GM10266 (cell line): Measurements from ENCODE around the gene PMP22.
"Not testable (repeated sequence)": the region's sequence is repeated elsewhere in the genome, so short reads cannot be mapped to it uniquely, and the experiment has no call there.

Source experiments
- DNase-seq: peaks from one replicate; pipeline ENCODE4 v3.0.0; 2012; ENCODE audit errors: extremely low spot score
- CTCF ChIP-seq: IDR thresholded peaks from 2 replicates; pipeline ENCODE4 v1.5.1; 2012; ENCODE audit warnings: mild to moderate bottlenecking, low read depth; ENCODE audit not compliant: control insufficient read depth, insufficient read depth; ENCODE audit errors: missing control alignments

PMP22 gene

DNA sequence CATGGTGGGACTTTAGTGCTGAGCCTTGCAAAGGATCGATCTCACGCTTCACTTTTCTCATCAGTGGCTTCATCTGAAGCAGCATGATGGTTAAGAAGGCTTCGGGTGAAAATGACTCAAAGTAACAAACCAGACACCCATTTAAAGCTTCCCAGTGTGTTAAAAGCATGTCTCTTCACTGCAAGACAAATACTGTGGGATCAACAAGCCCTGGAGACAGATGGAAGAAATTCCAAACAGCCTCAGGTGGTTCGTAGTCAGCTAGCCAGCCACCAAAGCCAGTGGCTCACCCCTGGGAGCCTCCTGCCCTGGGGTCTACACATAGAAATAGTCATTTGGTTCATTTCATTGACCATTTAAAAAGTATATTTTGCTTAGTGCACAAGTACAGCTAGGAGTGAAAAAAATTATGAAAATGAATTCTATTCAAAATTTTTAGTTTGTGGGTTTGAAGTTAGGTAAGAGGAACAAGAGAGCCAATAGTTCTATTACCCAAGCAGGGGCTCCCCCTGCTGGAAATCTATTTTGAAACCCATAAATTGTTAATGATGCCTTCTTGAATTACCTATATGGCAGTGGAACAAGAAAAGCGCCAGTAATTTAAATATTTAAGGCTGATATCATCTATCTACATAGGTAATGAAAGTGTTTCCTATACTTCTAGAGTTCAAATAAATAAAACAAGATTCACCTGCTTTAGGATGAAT, 51.6 kb downstream of the PMP22 start:
- no peak for DNase-seq
- no peak for TF ChIP-seq CTCF

DNA sequence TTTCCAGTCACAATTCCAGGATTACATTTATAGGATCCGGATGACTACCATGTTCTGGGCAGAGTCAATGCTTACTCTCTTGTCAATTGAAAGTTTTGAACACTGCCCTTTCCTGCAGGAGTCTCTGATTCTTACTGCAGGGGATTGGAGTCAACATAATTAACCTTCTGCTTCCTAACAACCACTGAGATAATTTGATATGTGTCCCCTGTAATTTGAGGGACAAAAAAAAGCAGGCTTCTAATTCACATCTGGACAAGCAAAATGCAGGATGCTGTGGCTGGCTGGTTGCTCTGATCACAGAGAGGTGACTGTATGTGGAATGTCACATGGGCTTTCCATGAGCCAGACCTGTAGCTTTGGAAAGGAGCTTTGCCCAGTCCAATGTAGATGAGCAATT, 54.9 kb downstream of the PMP22 start:
- DNase-seq, result no peak

DNA sequence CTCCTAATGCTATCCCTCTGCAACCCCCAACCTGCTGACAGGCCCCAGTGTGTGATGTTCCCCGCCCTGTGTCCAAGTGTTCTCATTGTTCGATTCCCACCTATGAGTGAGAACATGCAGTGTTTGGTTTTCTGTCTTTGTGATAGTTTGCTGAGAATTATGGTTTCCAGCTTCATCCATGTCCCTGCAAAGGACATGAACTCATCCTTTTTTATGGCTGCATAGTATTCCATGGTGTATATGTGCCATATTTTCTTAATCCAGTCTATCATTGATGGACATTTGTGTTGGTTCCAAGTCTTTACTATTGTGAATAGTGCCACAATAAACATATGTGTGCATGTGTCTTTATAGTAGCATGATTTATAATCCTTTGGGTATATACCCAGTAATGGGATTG, 62.1 kb downstream of the PMP22 start:
- DNase-seq, result not testable (repeated sequence)

More for the DNA sequence above, 54.9 kb downstream of the PMP22 start:
- no peak for TF ChIP-seq CTCF

DNA sequence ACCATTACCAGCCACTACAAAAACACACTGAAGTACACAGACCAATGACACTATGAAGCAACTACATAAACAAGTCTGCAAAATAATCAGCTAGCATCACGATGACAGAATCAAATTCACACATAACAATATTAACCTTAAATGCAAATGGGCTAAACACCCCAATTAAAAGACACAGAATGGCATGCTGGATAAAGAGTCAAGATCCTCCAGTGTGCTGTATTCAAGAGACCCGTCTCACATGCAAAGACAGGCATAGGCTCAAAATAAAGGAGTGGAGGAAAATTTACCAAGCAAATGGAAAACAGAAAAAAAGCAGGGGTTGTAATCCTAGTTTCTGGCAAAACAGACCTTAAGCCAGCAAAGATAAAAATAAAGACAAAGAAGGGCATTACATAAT, 64.6 kb downstream of the PMP22 start:
- not testable (repeated sequence) for DNase-seq

- TF ChIP-seq CTCF, result no peak
- DNase-seq, result no peak
Measured at GRCh38 chr17:15197229-15197628, 67.9 kb downstream of the PMP22 start.

DNA sequence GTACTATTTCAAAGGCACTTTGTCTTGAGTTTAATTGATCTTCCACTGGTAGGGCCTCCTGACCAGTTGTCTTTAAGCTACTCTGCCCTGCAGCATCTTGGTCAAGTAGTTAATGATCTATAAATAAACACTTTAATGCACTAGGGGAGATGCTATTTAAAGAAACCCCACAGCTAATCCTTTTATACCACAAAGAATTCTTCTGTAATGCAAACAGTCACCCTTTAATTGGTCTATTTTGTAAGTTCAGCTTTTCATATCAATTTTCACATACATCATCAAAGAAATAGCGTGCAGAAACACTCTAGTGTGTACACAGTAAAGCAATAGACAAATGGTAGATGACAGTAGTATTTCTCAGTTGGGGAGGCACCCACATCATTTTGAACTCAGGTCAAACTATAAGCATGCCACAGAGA, 70.3 kb downstream of the PMP22 start:
- no peak for DNase-seq
- no peak for TF ChIP-seq CTCF

DNA sequence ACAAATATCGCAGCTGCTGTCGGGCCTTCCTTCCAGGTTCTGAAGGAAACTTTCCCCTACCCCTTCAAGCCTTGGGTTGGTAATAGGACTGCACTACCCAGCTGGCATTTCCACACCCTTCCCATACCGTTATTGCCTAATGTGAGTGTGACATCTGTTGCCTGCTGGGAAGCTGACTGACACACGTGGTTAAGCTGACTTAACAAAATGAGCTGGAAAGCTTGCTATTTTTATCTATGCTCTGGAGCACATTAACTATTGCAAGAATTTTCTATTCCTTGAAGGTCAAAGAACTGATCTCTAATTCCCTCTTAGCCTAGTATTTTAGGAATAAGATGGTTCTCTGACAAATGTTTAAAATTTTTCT, 79.5 kb downstream of the PMP22 start:
- no peak for TF ChIP-seq CTCF
- no peak for DNase-seq

GRCh38 chr17:15184872-15185624, 80.1 kb downstream of the PMP22 start:
- no peak for DNase-seq
- no peak for TF ChIP-seq CTCF
